HepG2 (cell line): ENCODE measurements around the gene CFAP90.

Experiments
- SP1 ChIP-seq, 2 experiments: fragments of 450-650 bp in 1 of 2; sonication (generic) in 1 of 2; formaldehyde crosslinking in 1 of 2; IDR thresholded peaks; 2 replicates each; pipeline versions ENCODE4 v1.4.0 to v1.6.1; 2016 to 2020; ENCODE audit warnings: missing genetic modification reagents in 1 of 2
- TF ChIP-seq, protein P1 (sequence below): IDR thresholded peaks from 2 replicates; pipeline ENCODE4 v1.6.1; 2012; ENCODE audit warnings: inconsistent platforms

DNA sequence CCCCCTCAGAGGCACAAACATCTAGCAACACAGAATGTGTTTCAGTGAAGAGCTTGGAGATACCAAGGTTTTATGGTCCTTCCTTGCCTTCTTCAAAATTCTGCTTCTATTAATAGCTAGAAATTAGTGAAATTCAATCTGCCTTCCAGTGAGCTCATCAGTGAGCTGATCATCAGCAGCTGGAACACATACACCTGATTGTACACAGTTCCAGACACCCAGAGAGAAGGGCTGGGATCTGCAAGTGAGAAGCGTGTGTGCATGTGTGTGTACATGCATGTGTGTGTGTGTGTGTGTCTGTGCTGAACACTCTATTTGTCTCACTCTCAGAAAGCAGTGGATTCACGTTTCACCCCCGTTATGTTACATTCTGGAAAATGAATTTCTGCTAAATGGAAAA, 28.5 kb downstream of the CFAP90 start:
- TF ChIP-seq SP1 (IDR thresholded peaks at IDR 0.05) (no peak), SP1 (CRISPR knock-in tag; IDR thresholded peaks at IDR 0.05) (no peak)
- TF ChIP-seq, protein P1, sequence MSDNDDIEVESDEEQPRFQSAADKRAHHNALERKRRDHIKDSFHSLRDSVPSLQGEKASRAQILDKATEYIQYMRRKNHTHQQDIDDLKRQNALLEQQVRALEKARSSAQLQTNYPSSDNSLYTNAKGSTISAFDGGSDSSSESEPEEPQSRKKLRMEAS = no peak
